HL-60/S4 treated with retinoic acid at 250 ng/mL for 4 days and 3 days (cell line): Measurements from ENCODE around the gene IMPDH2.

ENCODE experiments used
- in situ Hi-C: fragments of 300-500 bp; cut with MboI; formaldehyde crosslinking; loops from 2 replicates; pipeline ENCODE4 v1.7.0; 2022; ENCODE audit warnings: low sequenced_read_pairs

Gene IMPDH2

GRCh38 chr3:49007068-49007770, 22.0 kb downstream of the IMPDH2 start, which contains the start of gene WDR6:
Gene WDR6 (plus strand): TSS chr3:49007391. CDS start chr3:49007432, 41 bp downstream.
- in situ Hi-C loops, result no loop called here

- in situ Hi-C loops, result no loop called here
Measured at GRCh38 chr3:49006408-49007067, 22.7 kb downstream of the IMPDH2 start.

GRCh38 chr3:49005998-49006397, 23.2 kb downstream of the IMPDH2 start:
- in situ Hi-C loops, result no loop called here

GRCh38 chr3:49005303-49005680, 23.9 kb downstream of the IMPDH2 start:
- in situ Hi-C loops, result no loop called here

- in situ Hi-C loops, result no loop called here
Measured at GRCh38 chr3:49004352-49005302, 24.6 kb downstream of the IMPDH2 start.

- in situ Hi-C loops, result no loop called here
Measured at GRCh38 chr3:49001155-49001554, 28.0 kb downstream of the IMPDH2 start.

- in situ Hi-C loops, result no loop called here
Measured at GRCh38 chr3:48999085-48999858, 29.9 kb downstream of the IMPDH2 start.

- in situ Hi-C loops, result no loop called here
Measured at GRCh38 chr3:48997714-48998637, 31.2 kb downstream of the IMPDH2 start.

GRCh38 chr3:48997102-48997635, 32.0 kb downstream of the IMPDH2 start:
- in situ Hi-C loops, result no loop called here

GRCh38 chr3:48996640-48997039, 32.6 kb downstream of the IMPDH2 start:
- in situ Hi-C loops, result no loop called here

- in situ Hi-C loops, result no loop called here
Measured at GRCh38 chr3:48993834-48994233, 35.4 kb downstream of the IMPDH2 start.

GRCh38 chr3:48991851-48992545, 37.2 kb downstream of the IMPDH2 start:
- in situ Hi-C loops, result no loop called here

- in situ Hi-C loops, result no loop called here
Measured at GRCh38 chr3:48990636-48991469, 38.3 kb downstream of the IMPDH2 start.

GRCh38 chr3:48989796-48990635, 39.2 kb downstream of the IMPDH2 start, which contains the start of gene P4HTM:
Gene P4HTM (plus strand): TSS chr3:48990241. CDS start chr3:48990257, 16 bp downstream.
- in situ Hi-C loops, result no loop called here

GRCh38 chr3:48989126-48989795, 39.9 kb downstream of the IMPDH2 start:
- in situ Hi-C loops, result no loop called here

GRCh38 chr3:48985831-48986376, 43.3 kb downstream of the IMPDH2 start:
- in situ Hi-C loops, result no loop called here
